B cell (primary cell): Measurements from ENCODE around the gene CACNA1F. TPM values are rescaled to one million over a fixed set of nuclear protein-coding genes. Genes with fewer than 3 reads are reported as not detected.

Source experiments
- ATAC-seq: fragments of 200-7000 bp; cut with Tn5 transposase; one replicate; pipeline ENCODE4 v1.10.0; 2021; ENCODE audit warnings: low read depth, mild to moderate bottlenecking, moderate number of reproducible peaks, moderate library complexity
- CTCF ChIA-PET: fragments of 350-600 bp; sonication (Branson Sonifier 250); formaldehyde crosslinking; loops from one replicate; lab custom pipeline; 2021; ENCODE audit warnings: antibody characterized with exemption, inconsistent platforms; lab: Charles Lee
- POLR2A ChIA-PET: fragments of 350-600 bp; sonication (Branson Sonifier 250); formaldehyde crosslinking; loops from one replicate; lab custom pipeline; 2021; ENCODE audit warnings: antibody characterized with exemption; lab: Charles Lee
- DNase-seq: peaks from one replicate; pipeline ENCODE4 v3.0.0; 2013
- H2AFZ ChIP-seq: 2 replicates; pipeline ENCODE4 v1.6.1; 2012; ENCODE audit warnings: mild to moderate bottlenecking, low read depth, low read length; ENCODE audit not compliant: insufficient read depth, poor library complexity, severe bottlenecking
- H3K27ac ChIP-seq, 2 donors: 1 replicate in 1 of 2; 2 replicates in 1 of 2; pipeline ENCODE4 v1.5.1; 2012 to 2013; ENCODE audit warnings: low read length in 2 of 2, mild to moderate bottlenecking in 2 of 2, moderate library complexity in 1 of 2
- H3K27me3 ChIP-seq, 4 experiments: fragments of 200-600 bp in 1 of 4; sonication (generic) in 1 of 4; replicated peaks in 1 of 4; 1 replicate in 2 of 4; 2 replicates in 2 of 4; pipeline versions ENCODE4 v1.6.1 to v1.7.0; 2013 to 2016; ENCODE audit warnings: low read length in 3 of 4, mild to moderate bottlenecking in 2 of 4, mixed read lengths in 1 of 4, moderate library complexity in 1 of 4; ENCODE audit not compliant: insufficient read depth in 4 of 4, control insufficient read depth in 3 of 4; ENCODE audit errors: control extremely low read depth in 1 of 4
- H3K36me3 ChIP-seq, 2 experiments: replicated peaks in 1 of 2; 1 replicate in 1 of 2; 2 replicates in 1 of 2; pipeline versions ENCODE4 v1.6.1 to v1.7.1; 2013; ENCODE audit warnings: low read length in 1 of 2; ENCODE audit not compliant: insufficient read depth in 2 of 2, control insufficient read depth in 1 of 2; ENCODE audit errors: control extremely low read depth in 1 of 2, extremely low read depth in 1 of 2
- H3K4me1 ChIP-seq, 2 donors: fragments of 200-600 bp in 1 of 2; sonication (generic) in 1 of 2; 1 replicate in 1 of 2; 2 replicates in 1 of 2; pipeline versions ENCODE4 v1.5.1 to v1.6.1; 2013 to 2017; ENCODE audit warnings: low read length in 2 of 2; ENCODE audit not compliant: control insufficient read depth in 2 of 2, insufficient read depth in 2 of 2
- H3K4me2 ChIP-seq: replicated peaks from 2 replicates; pipeline ENCODE3; 2012; ENCODE audit warnings: mild to moderate bottlenecking, low read depth, low read length; ENCODE audit not compliant: poor library complexity, severe bottlenecking
- H3K4me3 ChIP-seq, 5 experiments: fragments of 200-600 bp in 1 of 5; sonication (generic) in 1 of 5; 1 replicate in 3 of 5; 2 replicates in 2 of 5; pipeline versions ENCODE4 v1.5.1 to v1.7.0; 2011 to 2016; ENCODE audit warnings: low read length in 4 of 5, mild to moderate bottlenecking in 4 of 5, low read depth in 2 of 5, control low read depth in 1 of 5, moderate library complexity in 1 of 5; ENCODE audit not compliant: insufficient read depth in 1 of 5; ENCODE audit errors: control extremely low read depth in 1 of 5, extremely low read depth in 1 of 5
- H3K79me2 ChIP-seq: fragments of 200-600 bp; sonication (generic); one replicate; pipeline ENCODE4 v1.6.0; 2016; ENCODE audit warnings: low read length; ENCODE audit not compliant: control insufficient read depth, insufficient read depth
- H3K9ac ChIP-seq: fragments of 200-600 bp; sonication (generic); 2 replicates; pipeline ENCODE4 v1.6.1; 2017; ENCODE audit warnings: mild to moderate bottlenecking, low read length, moderate library complexity
- H3K9me3 ChIP-seq, 3 donors: one replicate each; pipeline versions ENCODE4 v1.6.1 to v1.7.1; 2013; ENCODE audit warnings: low read length in 2 of 3; ENCODE audit not compliant: control insufficient read depth in 2 of 3, insufficient read depth in 1 of 3; ENCODE audit errors: control extremely low read depth in 1 of 3
- H4K20me1 ChIP-seq: 2 replicates; pipeline ENCODE4 v1.6.0; 2012; ENCODE audit warnings: mild to moderate bottlenecking, low read length; ENCODE audit not compliant: insufficient read depth, control insufficient read depth, poor library complexity, severe bottlenecking
- H3K27ac Mint-ChIP-seq: one replicate; pipeline ENCODE4 v1.8.0; 2021; ENCODE audit warnings: mixed read lengths
- H3K27me3 Mint-ChIP-seq: one replicate; pipeline ENCODE4 v1.8.0; 2021; ENCODE audit warnings: mixed read lengths
- H3K4me1 Mint-ChIP-seq: one replicate; pipeline ENCODE4 v1.8.0; 2021; ENCODE audit warnings: mixed read lengths
- H3K4me3 Mint-ChIP-seq: one replicate; pipeline ENCODE4 v1.8.0; 2021; ENCODE audit warnings: mixed read lengths
- H3K9me3 Mint-ChIP-seq: one replicate; pipeline ENCODE4 v1.8.0; 2022; ENCODE audit warnings: mixed read lengths; ENCODE audit not compliant: insufficient read depth
- CTCF ChIP-seq: fragments of 200-600 bp; IDR thresholded peaks from one replicate; pipeline ENCODE4 v1.8.0; 2022; ENCODE audit warnings: antibody characterized with exemption, mild to moderate bottlenecking
- EZH2 ChIP-seq: IDR thresholded peaks from 2 replicates; pipeline ENCODE4 v1.6.1; 2012; ENCODE audit warnings: borderline replicate concordance, low read depth, mild to moderate bottlenecking, moderate library complexity, low read length; ENCODE audit not compliant: insufficient read depth, poor library complexity, severe bottlenecking
- WGBS: methylation state at CpG from one replicate; pipeline ENCODE4 v1.1.5; 2013; ENCODE audit warnings: missing lambda C conversion rate; ENCODE audit not compliant: insufficient coverage; 5-methylcytosine and 5-hydroxymethylcytosine counted together
- intact Hi-C: fragments of 100-400 bp; cut with micrococcal nuclease; formaldehyde crosslinking; loops from one replicate; pipeline ENCODE4 v1.10.0; 2022
- polyA plus RNA-seq: library from polyadenylated mRNA; depleted of rRNA; stranded (reverse); fragments of >200 nt; gene quantifications from 2 replicates; pipeline ENCODE4 v1.2.3, GENCODE V29; 2012
- total RNA-seq, 2 donors: library from RNA; stranded (reverse); fragments of 120-200 nt in 1 of 2; gene quantifications; 1 replicate in 1 of 2; 2 replicates in 1 of 2; pipeline versions ENCODE4 v1.2.3 to v1.2.4, GENCODE V29; 2013 to 2022

The CACNA1F gene
- total and polyA plus RNA-seq, 2 donors (not counting 1 experiment from before 2014, with no cell fraction given): 6.7 to 9.3 TPM

DNA sequence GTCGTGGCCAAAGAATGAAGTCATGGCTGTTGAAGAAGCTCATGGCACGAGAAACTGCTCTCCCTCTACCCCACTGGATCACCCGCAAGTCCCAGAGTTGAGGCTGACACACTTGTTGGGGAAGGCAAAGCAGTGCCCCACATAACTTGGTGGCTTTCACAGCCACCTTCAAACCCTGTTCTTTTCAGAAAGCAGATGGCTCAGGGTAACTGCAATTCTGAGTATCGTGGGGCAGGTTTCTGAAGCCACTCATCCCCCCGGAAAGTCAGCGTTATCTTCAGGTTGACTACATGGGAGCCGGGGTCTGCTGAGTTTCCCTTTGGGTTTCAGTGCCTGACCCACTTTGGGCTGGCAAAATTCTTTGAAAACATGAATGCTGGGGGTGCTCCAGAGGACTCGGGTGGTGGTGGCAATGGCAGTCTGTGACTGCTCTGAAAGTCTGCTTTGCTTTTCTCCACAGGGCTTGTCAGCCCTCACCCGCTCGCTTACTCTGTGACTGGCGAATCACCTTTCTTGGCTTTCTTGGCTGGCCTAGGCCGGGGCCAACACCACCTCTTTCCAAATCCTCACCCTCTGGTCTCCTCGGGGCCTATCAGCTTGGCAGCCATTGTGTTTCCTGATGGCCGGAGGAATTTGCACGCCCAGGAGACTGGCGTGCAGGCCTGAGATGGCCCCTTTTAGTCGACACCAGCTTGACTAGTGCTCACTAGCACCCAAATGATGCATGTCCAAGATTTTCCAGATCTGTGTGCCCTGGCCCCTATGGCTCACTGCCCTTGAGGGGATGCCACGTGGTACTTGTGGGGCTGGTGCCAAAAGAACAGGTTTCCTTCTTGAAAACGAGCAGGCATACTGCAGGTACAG is 43.8 kb upstream of the CACNA1F start:
- Mint-ChIP-seq H3K27ac (no peak overlapping the region), H3K4me3 (no peak overlapping the region), H3K27me3 (no peaks in the 10 kb centered on the region), H3K4me1 (peaks cover 36% of the 10 kb centered on the region), H3K9me3 (no peaks in the 10 kb centered on the region)
- no peaks in the 10 kb centered on the region for H3K9me3 ChIP-seq
- ChIA-PET CTCF (no interaction called here), POLR2A (no interaction called here)
- H3K27me3 ChIP-seq: no peaks in the 10 kb centered on the region
- peaks cover 14% of the 10 kb centered on the region for H3K79me2 ChIP-seq
- H3K4me2 ChIP-seq: no peak overlapping the region
- H2AFZ ChIP-seq: no peak overlapping the region
- no peaks in the 10 kb centered on the region for H4K20me1 ChIP-seq
- TF ChIP-seq CTCF: no peak
- TF ChIP-seq EZH2: no peak
- no peak overlapping the region for H3K27ac ChIP-seq
- no peaks in the 10 kb centered on the region for H3K36me3 ChIP-seq
- no peak for DNase-seq
- H3K4me1 ChIP-seq: peaks cover 10 to 15% of the 10 kb centered on the region in 2 donors
- no peak for ATAC-seq
- no peak overlapping the region for H3K9ac ChIP-seq
- no peak overlapping the region for H3K4me3 ChIP-seq
- intact Hi-C loops: no loop called here
- 95% methylated on average over 4 of the region's 19 CpGs for WGBS

DNA sequence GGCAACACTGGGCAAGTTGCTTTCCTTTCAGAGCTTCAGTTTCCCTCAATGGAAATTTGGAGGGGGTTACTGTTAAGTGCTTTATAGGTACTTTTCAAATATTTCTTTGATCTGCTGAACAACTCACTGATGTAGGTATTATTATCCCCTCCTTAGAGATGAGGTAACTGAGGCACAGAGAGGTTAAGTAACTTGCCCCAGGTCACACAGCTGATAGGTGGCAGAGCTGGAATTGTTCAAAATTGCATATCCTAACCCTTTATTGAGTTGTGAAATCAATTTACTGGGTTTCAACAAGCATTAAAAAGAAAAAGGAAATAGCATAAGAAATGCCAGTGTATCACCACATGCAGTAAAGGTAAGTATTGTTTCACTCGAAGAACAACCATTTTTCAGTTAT is 43.1 kb upstream of the CACNA1F start:
- no peaks in the 10 kb centered on the region for H3K9me3 Mint-ChIP-seq
- no peak for DNase-seq
- no peak overlapping the region for H3K4me3 Mint-ChIP-seq
- H3K27ac Mint-ChIP-seq: no peak overlapping the region
- peaks cover 40% of the 10 kb centered on the region for H3K4me1 Mint-ChIP-seq
- no CpG with 5 or more reads among the region's 1 CpG for WGBS
- Histone ChIP-seq H3K9me3 (no peaks in the 10 kb centered on the region), H3K4me3 (no peak overlapping the region), H3K79me2 (peaks cover 20% of the 10 kb centered on the region), H3K27me3 (no peaks in the 10 kb centered on the region), H3K4me1 (peaks cover 15 to 22% of the 10 kb centered on the region in 2 donors), H3K9ac (no peak overlapping the region), H3K27ac (no peak overlapping the region), H3K36me3 (no peaks in the 10 kb centered on the region), H2AFZ (no peak overlapping the region), H3K4me2 (no peak overlapping the region), H4K20me1 (no peaks in the 10 kb centered on the region)
- intact Hi-C loops: no loop called here
- no peak for ATAC-seq
- no peaks in the 10 kb centered on the region for H3K27me3 Mint-ChIP-seq
- ChIA-PET CTCF (no interaction called here), POLR2A (no interaction called here)
- TF ChIP-seq EZH2 (no peak), CTCF (no peak)
